ENCODE data around the gene CES5A. TPM values are rescaled to one million over a fixed set of nuclear protein-coding genes. Genes with fewer than 3 reads are reported as not detected.

CES5A gene
- total and polyA plus RNA-seq, 7 donors: 0.03 TPM; not detected in 6

GRCh38 chr16:55892821-55893220, 17.6 kb upstream of the CES5A start:
- ATAC-seq: no peak
- H3K27ac ChIP-seq: no peak overlapping the region
- H3K9me3 ChIP-seq: peaks cover 11% of the 10 kb centered on the region
- no peak for TF ChIP-seq CTCF (IDR thresholded peaks at IDR 0.05)
- DNase-seq: no peak
- WGBS, 3 donors: 55 to 93% (median 89%) methylated on average over 2 of the region's 2 CpGs
- H3K36me3 ChIP-seq (ENCODE audit: insufficient read depth in 1 of 2, low read depth in 1 of 2): no peaks in the 10 kb centered on the region
- H3K4me3 ChIP-seq: no peak overlapping the region
- H3K4me1 ChIP-seq: no peaks in the 10 kb centered on the region
- peaks cover 0 to 5% (median 0%) of the 10 kb centered on the region in 3 donors for H3K27me3 ChIP-seq (ENCODE audit: insufficient read depth in 3 of 3, low read length in 2 of 3)
- intact Hi-C loops (cut with DNase I): no loop called here

GRCh38 chr16:55889518-55889917, 14.3 kb upstream of the CES5A start:
- no peak for TF ChIP-seq CTCF (IDR thresholded peaks at IDR 0.05)
- H3K27ac ChIP-seq: no peak overlapping the region
- DNase-seq (no peak), ATAC-seq (no peak)
- no peak overlapping the region for H3K4me3 ChIP-seq
- no peaks in the 10 kb centered on the region for H3K36me3 ChIP-seq (ENCODE audit: insufficient read depth in 1 of 2, low read depth in 1 of 2)
- H3K4me1 ChIP-seq: no peaks in the 10 kb centered on the region
- 75 to 86% (median 79%) methylated on average over 2 of the region's 2 CpGs for WGBS, 3 donors
- intact Hi-C loops (cut with DNase I): no loop called here
- H3K27me3 ChIP-seq (ENCODE audit: insufficient read depth in 3 of 3, low read length in 2 of 3): peaks cover 0 to 5% (median 2%) of the 10 kb centered on the region in 3 donors
- H3K9me3 ChIP-seq: peaks cover 11% of the 10 kb centered on the region

GRCh38 chr16:55888546-55888945, 13.4 kb upstream of the CES5A start:
- intact Hi-C loops (cut with DNase I): no loop called here
- 81 to 87% (median 82%) methylated on average over 2 of the region's 2 CpGs for WGBS, 3 donors
- TF ChIP-seq CTCF (IDR thresholded peaks at IDR 0.05): no peak

GRCh38 chr16:55876854-55877253, 1.7 kb upstream of the CES5A start:
- no peak for TF ChIP-seq CTCF (IDR thresholded peaks at IDR 0.05)
- WGBS, 3 donors: 51 to 75% (median 74%) methylated on average over 4 of the region's 4 CpGs

More at GRCh38 chr16:55888546-55888945, 13.4 kb upstream of the CES5A start:
- ATAC-seq (no peak), DNase-seq (no peak)
- Histone ChIP-seq H3K4me3 (no peak overlapping the region), H3K9me3 (peaks cover 11% of the 10 kb centered on the region), H3K27ac (no peak overlapping the region), H3K4me1 (no peaks in the 10 kb centered on the region), H3K36me3 (ENCODE audit: insufficient read depth in 1 of 2, low read depth in 1 of 2) (no peaks in the 10 kb centered on the region), H3K27me3 (ENCODE audit: insufficient read depth in 3 of 3, low read length in 2 of 3) (peaks cover 0 to 5% (median 2%) of the 10 kb centered on the region in 3 donors)

GRCh38 chr16:55873122-55873521, 2.1 kb downstream of the CES5A start:
- intact Hi-C loops (cut with DNase I): no loop called here
- H3K36me3 ChIP-seq (ENCODE audit: insufficient read depth in 1 of 2, low read depth in 1 of 2): no peaks in the 10 kb centered on the region
- no peak for TF ChIP-seq CTCF (IDR thresholded peaks at IDR 0.05)
- H3K27ac ChIP-seq: no peak overlapping the region
- no peaks in the 10 kb centered on the region for H3K9me3 ChIP-seq
- no peaks in the 10 kb centered on the region for H3K4me1 ChIP-seq
- H3K27me3 ChIP-seq (ENCODE audit: insufficient read depth in 3 of 3, low read length in 2 of 3): peaks cover 0 to 5% (median 0%) of the 10 kb centered on the region in 3 donors
- 71 to 79% (median 75%) methylated on average over 5 of the region's 5 CpGs for WGBS, 3 donors
- no peak for ATAC-seq
- DNase-seq: no peak
- no peak overlapping the region for H3K4me3 ChIP-seq

More at GRCh38 chr16:55876854-55877253, 1.7 kb upstream of the CES5A start:
- Histone ChIP-seq H3K4me3 (no peak overlapping the region), H3K27ac (no peak overlapping the region), H3K9me3 (no peaks in the 10 kb centered on the region), H3K4me1 (no peaks in the 10 kb centered on the region), H3K27me3 (ENCODE audit: insufficient read depth in 3 of 3, low read length in 2 of 3) (peaks cover 0 to 8% (median 0%) of the 10 kb centered on the region in 3 donors), H3K36me3 (ENCODE audit: insufficient read depth in 1 of 2, low read depth in 1 of 2) (no peaks in the 10 kb centered on the region)
- no peak for ATAC-seq
- no peak for DNase-seq
- intact Hi-C loops (cut with DNase I): no loop called here

Data from psoas muscle (tissue), 8 donors.